HG03565 (cell line): Measurements from ENCODE around the gene BRD3OS.
A peak's percentile ranks its signal among the peaks of the same experiment; 100 is the strongest.
"Not testable (repeated sequence)": the region's sequence is repeated elsewhere in the genome, so short reads cannot be mapped to it uniquely, and the experiment has no call there.

Experiments
- ATAC-seq: cut with Tn5 transposase; IDR thresholded peaks from one replicate; pipeline ENCODE4 v1.9.1; 2021; ENCODE audit warnings: mild to moderate bottlenecking, moderate library complexity; ENCODE audit not compliant: unreplicated experiment

The BRD3OS gene

GRCh38 chr9:133987946-133988665, 37.2 kb upstream of the BRD3OS start:
- no peak for ATAC-seq

GRCh38 chr9:133988771-133989170, 36.5 kb upstream of the BRD3OS start:
- ATAC-seq: not testable (repeated sequence)

GRCh38 chr9:133989625-133990365, 35.5 kb upstream of the BRD3OS start:
- ATAC-seq: no peak

- no peak for ATAC-seq
Measured at GRCh38 chr9:133990366-133991213, 34.7 kb upstream of the BRD3OS start.

GRCh38 chr9:133991214-133991921, 33.9 kb upstream of the BRD3OS start:
- peak; percentile 5 for ATAC-seq

- peak; percentile 33 for ATAC-seq
Measured at GRCh38 chr9:133991964-133992779, 33.1 kb upstream of the BRD3OS start, which contains the start of gene VAV2. TSS of gene VAV2 (minus strand) at chr9:133992324. CDS start at chr9:133992278, 46 bp downstream.

- peak; percentile 19 for ATAC-seq
Measured at GRCh38 chr9:133992780-133993634, 32.3 kb upstream of the BRD3OS start.

GRCh38 chr9:133993635-133994253, 31.5 kb upstream of the BRD3OS start:
- no peak for ATAC-seq

GRCh38 chr9:133994353-133995011, 30.8 kb upstream of the BRD3OS start:
- ATAC-seq: no peak

- no peak for ATAC-seq
Measured at GRCh38 chr9:133995012-133995896, 30.0 kb upstream of the BRD3OS start.

- ATAC-seq: no peak
Measured at GRCh38 chr9:133996531-133997520, 28.5 kb upstream of the BRD3OS start.

GRCh38 chr9:133997584-133997983, 27.7 kb upstream of the BRD3OS start:
- ATAC-seq: no peak

- ATAC-seq: no peak
Measured at GRCh38 chr9:133998915-133999595, 26.2 kb upstream of the BRD3OS start.

GRCh38 chr9:133999851-134000265, 25.4 kb upstream of the BRD3OS start:
- no peak for ATAC-seq

- ATAC-seq: no peak
Measured at GRCh38 chr9:134002796-134003195, 22.5 kb upstream of the BRD3OS start.
